Activated CD8-positive, alpha-beta memory T cell treated with anti-CD3 and anti-CD28 coated beads, Interleukin-2, amount 50 U/mL, for 4 hours (primary cell): ENCODE measurements around the gene GHR.

ENCODE experiments used
- DNase-seq: peaks from one replicate; pipeline ENCODE4 v3.0.0-alpha.2; 2020

The GHR gene

GRCh38 chr5:42423285-42424165, at the start of gene GHR:
Gene GHR, plus strand, starts transcription at chr5:42423439. Its CDS starts 142,436 bp downstream, at chr5:42565875.
- DNase-seq = no peak

DNA sequence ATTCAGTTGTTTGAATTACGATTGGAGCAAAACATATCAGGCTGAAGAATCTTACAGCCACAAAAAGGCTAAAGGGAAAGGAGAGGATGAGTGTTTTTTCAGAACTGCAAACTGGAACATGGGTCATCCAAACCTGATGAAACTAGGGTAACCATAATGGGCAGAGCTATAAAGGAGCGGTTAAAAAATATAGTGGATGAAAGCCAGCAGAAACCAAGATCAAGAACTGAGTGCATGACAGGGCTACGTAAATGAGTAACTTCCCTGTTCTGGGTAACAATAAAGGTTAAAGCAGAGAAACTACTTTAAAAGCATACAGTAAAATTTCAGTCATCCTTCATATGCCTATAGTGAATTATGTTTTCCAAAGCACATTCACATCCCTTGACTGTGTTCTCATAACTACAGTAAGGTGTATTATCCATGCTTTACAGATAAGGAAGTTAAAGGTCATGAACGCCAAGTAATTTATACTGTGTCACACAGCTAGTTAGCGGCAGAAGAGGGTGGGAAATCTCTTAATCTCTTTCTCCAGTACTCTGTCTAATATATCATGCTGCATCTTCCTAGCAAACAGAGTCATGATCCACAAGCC, 48.5 kb upstream of the GHR start:
- no peak for DNase-seq

GRCh38 chr5:42377496-42377895, 45.7 kb upstream of the GHR start:
- DNase-seq = no peak

- no peak for DNase-seq
Observed at GRCh38 chr5:42381973-42382372, 41.3 kb upstream of the GHR start.

DNA sequence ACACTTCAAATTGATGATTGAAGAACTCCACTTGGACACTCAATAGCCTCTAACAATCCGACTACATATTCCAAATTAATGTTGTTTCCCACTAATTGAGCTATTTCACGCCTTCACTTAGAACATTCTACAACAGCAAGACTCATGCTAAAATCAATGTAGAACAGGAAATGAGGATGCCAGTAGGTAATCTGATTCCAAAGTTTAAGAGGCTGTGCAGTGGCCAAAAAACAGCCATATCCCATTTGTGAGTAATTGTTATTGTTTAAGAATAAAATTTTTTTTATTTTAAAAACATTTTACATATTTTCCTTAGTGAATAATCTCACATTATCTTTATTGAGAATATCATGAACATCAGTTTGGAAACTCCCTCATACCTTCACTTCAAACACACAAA, 35.7 kb upstream of the GHR start:
- no peak for DNase-seq

DNA sequence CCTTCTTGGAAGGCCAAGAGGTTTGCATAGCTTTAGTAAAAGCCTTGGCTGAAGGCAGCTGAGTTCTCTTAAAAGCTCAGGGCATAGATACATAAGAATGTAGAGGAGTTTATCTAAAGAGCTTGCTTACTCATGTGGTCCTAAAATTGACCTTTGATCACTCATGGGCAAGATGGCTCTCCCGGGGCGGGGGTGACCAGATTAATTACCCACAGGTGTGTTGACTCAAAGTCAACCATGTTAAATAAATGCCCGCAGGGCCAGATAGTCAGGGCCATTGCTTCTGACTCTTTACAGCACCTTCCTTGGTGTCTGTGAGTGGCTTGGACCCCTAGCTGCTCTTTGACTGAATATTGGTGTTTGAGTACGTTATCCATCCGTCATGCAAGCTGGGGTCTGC, 33.1 kb upstream of the GHR start:
- DNase-seq = no peak

- DNase-seq = no peak
Observed at GRCh38 chr5:42392917-42393316, 30.3 kb upstream of the GHR start.

- no peak for DNase-seq
Observed at GRCh38 chr5:42396111-42396510, 27.1 kb upstream of the GHR start.

DNA sequence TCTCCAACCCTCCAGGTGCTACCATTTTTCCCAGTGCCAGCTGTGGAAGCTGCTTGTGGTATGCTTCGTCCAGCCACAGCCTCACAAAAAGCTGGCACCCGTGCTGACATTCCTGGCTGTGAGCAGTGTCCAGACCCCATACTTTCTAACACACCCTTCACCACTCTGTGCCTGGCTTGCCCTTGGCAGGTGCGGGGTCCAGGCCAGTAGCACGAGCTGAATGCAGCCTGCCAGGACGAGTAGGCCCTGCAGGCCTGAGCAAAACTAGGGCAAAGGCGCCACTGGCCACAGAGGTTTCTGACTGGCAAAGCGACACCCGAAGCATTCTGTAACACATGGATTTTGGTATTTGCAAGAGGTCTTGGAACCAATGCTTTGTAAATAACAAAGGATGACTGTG, 26.0 kb upstream of the GHR start:
- DNase-seq = no peak

DNA sequence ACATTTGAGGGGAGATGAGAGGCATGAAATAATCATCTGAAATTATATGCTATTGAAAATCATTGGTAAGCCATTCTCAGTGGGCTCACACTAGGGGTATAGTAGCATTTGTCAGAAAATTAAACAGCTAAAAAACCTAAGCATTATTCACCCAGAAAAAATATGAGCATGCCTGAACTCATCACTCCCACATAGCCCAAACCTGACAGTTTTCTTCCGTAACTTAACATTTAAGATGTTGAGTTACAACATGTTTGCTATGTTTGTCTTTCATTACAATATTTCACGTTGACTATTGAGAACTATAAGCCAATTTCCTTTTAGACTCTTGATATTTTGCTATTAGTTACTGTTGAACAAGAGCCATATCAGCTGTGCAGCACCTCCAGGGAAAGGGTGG, 23.5 kb upstream of the GHR start:
- DNase-seq = no peak

DNA sequence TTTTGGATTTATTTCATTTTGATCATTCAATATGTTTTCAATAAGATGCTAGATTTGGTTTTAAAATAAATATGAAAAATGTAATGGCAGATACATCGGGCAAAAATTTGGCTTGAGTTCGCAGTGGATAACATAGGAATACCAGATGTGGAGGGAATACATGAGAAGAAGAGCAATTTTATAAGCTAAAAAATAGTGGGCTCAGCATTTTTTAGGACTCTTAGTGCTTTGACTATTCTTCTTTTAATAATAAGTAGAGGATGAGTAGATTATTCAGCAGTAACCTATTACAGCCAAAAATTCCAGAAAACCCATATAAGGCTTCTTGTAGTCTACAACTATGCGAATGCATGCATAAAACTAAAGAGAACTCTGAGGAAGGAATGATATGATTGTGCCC, 22.8 kb upstream of the GHR start:
- no peak for DNase-seq

DNA sequence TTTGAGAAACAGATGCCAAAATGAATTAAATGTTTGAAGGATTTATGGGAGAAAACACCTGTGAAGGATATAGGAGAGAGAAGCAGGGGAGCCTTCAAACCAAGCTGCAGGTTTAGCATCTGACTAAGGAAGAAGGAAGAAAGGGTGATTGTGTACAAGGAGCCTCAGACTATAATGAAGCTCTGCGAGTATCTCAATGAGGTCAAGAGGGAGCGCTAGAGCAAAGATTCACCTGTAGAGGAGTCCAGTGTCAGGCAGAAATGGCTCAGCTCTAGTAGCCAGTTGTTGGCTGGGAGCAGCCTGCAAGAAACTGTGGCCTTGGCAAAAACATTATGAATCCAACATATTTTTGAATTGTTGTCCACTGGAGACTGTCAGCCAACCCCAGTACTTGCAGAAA, 20.0 kb upstream of the GHR start:
- DNase-seq = no peak

- DNase-seq = no peak
Observed at GRCh38 chr5:42404366-42404765, 18.9 kb upstream of the GHR start.

DNA sequence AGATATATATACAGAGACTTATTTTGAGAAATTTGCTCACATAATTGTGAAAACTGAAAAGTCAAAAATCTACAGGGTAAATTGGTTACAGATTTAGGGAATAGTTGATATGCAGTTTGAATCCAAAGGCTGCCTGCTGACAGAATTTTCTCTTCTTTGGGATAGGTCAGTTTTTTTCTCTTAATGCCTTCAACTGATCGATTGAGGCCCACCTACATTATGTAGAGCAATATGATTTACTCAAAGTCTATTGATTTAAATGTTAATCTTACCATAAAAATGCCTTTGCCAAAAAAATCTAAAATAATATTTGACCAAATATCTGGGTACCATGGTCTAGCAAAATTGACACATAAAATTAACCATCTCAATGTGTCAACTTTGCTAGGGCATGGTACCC, 3.9 kb upstream of the GHR start:
- DNase-seq = no peak

DNA sequence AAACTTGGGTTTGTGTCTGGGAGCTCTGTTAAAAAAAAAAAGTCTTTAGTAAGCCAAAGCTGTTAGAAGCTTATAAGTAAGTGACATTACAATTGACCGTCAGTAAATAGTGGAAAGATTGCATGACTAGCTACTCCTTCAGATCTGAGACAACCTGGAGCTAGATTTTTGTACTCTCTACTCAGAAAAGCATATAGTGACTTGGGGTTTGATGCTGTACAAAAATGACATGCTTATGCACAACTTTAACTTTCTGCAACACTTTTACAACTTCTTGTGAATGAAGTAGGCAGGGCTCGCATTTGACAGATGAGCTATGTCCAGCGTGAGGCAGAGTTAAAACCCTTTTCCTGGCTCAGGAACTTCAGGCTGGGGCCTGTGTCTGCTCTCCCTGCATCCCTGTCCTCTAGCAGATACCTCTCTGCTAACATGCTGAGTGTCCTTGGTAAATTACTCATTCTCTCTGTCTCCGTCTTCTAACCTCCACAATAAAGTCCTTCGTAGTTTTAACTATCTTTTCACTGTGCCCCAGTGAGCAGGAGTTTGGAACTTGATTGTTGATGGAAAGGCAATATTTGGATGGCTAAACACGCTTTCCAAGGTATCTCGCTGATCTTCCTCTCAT, 471 bp upstream of the GHR start:
- no peak for DNase-seq

GRCh38 chr5:42426016-42426415, 2.8 kb downstream of the GHR start:
- no peak for DNase-seq

DNA sequence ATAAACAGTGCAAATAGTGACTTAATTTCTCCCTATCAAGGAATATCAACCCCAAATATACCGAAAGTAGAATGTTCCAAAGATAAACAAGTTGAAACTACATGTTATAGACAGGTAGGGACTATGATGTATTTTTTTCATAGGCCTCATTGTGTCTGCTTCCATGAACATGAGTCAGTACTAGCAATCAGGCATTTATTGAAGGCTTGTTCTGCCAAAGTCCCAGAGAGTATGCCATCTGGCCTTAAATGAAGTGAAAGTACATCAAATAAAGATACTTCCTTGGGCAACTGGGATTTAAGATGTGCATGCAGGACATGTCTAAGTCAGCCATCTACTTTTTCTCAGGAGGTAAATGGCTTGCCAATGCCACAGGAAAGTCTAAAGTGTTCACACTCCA, 6.5 kb downstream of the GHR start:
- DNase-seq = no peak

- DNase-seq = no peak
Observed at GRCh38 chr5:42434047-42434724, 10.9 kb downstream of the GHR start.

DNA sequence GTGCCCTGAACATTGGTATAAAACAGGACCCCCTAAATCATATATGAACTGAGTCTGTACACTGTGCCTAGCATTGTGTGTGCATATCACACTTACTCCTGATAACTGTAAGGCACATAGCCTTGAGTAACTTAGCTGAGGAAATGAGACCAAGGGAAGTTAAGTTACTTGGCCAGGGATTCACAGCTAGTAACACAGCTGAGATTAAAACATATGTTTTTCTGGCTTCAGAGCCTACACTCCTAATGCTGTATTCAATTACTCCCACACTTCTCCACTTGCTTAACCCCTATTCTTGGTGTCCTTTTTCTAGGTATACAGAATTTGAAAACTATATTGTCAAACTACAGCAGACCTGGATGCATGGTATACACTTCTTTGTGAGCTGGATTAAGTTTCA, 12.8 kb downstream of the GHR start:
- DNase-seq = no peak

DNA sequence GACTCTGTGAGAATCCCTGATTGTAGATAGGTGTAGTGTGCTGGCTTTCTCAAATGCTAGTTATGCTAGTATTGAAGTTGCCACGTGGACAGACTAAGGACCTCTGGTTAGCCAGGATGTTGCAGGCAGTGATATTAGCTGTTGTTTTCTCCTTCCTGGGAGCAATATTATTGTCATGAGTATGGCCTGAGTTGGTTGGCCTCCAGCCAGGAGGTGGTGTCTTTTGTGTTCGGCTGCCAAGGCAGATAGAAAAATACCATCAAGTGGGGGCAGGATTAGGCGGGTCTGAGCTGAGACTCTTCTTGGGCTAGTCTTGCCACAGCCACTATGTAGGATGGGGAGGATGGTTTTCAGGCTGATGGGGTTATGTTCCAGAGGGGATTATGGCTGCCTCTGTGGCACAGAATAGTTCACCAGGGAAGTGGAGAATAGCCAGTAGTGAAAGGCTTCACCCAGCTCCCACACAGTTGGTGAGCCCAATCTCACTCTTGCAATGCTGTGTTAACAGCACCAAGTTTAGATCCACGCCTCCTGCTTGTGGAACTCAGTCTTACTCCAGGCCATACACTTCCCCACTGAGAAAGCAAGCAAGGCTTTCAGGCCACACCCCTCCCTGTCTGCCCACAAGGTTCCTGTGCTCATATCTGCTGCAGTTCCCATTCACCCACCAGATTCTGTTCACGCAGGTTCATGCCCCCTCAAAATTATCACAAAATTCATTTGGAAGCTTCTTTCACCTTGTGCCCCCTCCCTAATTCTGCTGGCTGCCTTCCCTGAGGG, 31.2 kb downstream of the GHR start:
- DNase-seq = no peak

DNA sequence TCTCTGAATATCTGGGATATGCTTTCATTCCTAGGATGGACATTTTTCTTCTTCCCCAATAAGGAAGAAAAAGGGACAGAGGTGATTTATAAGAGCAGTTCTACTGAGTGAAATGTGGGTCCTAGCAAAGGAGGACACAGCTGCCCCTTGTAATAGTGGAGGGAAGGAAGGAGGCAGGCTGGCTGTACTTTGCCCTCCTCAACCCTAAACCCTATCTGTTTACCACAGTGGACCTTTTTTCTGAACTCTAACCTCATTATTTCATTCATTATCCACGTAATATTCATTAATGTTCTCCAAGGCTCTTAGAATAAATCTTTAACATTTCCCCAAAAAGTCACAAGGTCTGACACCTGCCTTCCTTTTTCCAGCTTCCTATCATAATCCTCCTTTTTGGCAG, 37.8 kb downstream of the GHR start:
- DNase-seq = no peak

DNA sequence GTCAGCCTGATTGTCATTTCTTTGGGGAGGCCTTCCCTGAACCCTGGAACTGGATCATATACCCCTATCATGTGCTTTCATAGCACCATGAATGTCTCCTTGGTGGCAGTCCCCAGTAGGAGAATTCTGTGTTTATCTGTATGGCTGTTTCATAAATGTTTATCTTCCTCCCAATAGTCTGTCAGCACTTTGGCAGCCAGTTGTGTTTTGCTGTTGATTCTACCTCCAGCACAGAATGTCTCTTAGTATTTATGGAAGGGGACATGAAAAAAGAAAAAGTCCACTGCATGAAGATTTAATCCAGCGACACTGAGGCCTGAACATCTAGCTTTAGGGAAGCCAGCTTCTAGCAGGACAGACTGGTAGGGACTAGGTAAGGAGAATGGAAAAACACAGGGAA, 38.3 kb downstream of the GHR start:
- DNase-seq = no peak

DNA sequence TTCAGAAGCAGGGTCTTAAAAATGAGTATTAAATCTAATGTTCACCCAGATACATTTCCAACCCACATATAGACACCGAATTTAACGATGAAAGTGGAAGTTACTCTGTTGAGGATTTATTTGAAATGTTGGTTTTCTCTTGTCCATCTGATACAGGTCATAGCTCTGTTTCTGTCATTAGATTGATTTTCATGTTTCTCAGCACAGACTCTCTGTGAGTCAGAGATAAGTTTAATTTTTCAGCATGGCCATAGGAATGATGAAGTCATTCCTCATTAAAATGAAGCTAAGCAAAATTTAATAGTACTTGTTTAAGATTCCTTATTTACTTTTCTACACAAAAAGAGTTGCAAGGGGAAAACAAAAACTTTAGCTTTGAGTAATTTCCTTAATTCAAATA, 38.8 kb downstream of the GHR start:
- DNase-seq = no peak
